IPS DF 4.7 (cell line): Measurements from ENCODE around the gene PLEK.
"Not testable (repeated sequence)": the region's sequence is repeated elsewhere in the genome, so short reads cannot be mapped to it uniquely, and the experiment has no call there.

Source experiments
- DNase-seq: peaks from one replicate; pipeline ENCODE4 v3.0.0-alpha.2; 2013; ENCODE audit warnings: low spot score; ENCODE audit errors: extremely low read depth

Gene PLEK

GRCh38 chr2:68384485-68385107 is 19.5 kb downstream of the PLEK start:
- no peak for DNase-seq

GRCh38 chr2:68385220-68385906 is 20.3 kb downstream of the PLEK start:
- DNase-seq, result no peak

- DNase-seq, result no peak
Measured at GRCh38 chr2:68385907-68386287, 20.8 kb downstream of the PLEK start.

- no peak for DNase-seq
Measured at GRCh38 chr2:68386365-68386764, 21.3 kb downstream of the PLEK start.

- no peak for DNase-seq
Measured at GRCh38 chr2:68387408-68388350, 22.6 kb downstream of the PLEK start.

GRCh38 chr2:68388358-68388757 is 23.3 kb downstream of the PLEK start:
- no peak for DNase-seq

- DNase-seq, result no peak
Measured at GRCh38 chr2:68388772-68389171, 23.7 kb downstream of the PLEK start.

- no peak for DNase-seq
Measured at GRCh38 chr2:68390114-68390513, 25.0 kb downstream of the PLEK start.

GRCh38 chr2:68390586-68390985 is 25.5 kb downstream of the PLEK start:
- no peak for DNase-seq

GRCh38 chr2:68391099-68391498 is 26.0 kb downstream of the PLEK start:
- no peak for DNase-seq

GRCh38 chr2:68391869-68392268 is 26.8 kb downstream of the PLEK start:
- DNase-seq, result no peak

GRCh38 chr2:68396093-68396492 is 31.0 kb downstream of the PLEK start:
- DNase-seq, result no peak

- not testable (repeated sequence) for DNase-seq
Measured at GRCh38 chr2:68397704-68398263, 32.7 kb downstream of the PLEK start.

GRCh38 chr2:68403199-68403644 is 38.1 kb downstream of the PLEK start:
- no peak for DNase-seq

GRCh38 chr2:68404164-68404563 is 39.1 kb downstream of the PLEK start:
- DNase-seq, result no peak

GRCh38 chr2:68404893-68405799 is 40.1 kb downstream of the PLEK start:
- DNase-seq, result no peak

- DNase-seq, result no peak
Measured at GRCh38 chr2:68411397-68412126, 46.5 kb downstream of the PLEK start.

GRCh38 chr2:68412127-68412819 is 47.2 kb downstream of the PLEK start:
- DNase-seq, result no peak

GRCh38 chr2:68413466-68413865 is 48.4 kb downstream of the PLEK start:
- no peak for DNase-seq
